Frontal cortex (tissue), 4 donors: ENCODE data around the gene SLC2A10. TPM values are rescaled to one million over a fixed set of nuclear protein-coding genes. Genes with fewer than 3 reads are reported as not detected.

Experiments used
- DNase-seq, 2 donors: peaks; one replicate each; pipeline ENCODE4 v3.0.0; 2012; ENCODE audit warnings: low spot score in 2 of 2
- FAIRE-seq: peaks from 2 replicates; lab custom pipeline; 2012; peaks lifted over from hg19 to GRCh38; lab: Jason Lieb, UNC
- total RNA-seq: library from RNA; depleted of rRNA; stranded (reverse); fragments of >200 nt; gene quantifications from one replicate; pipeline ENCODE4 v1.2.3, GENCODE V29; 2014
- donor health status: control.
- donor health status: control.
- donor health status: control.

The SLC2A10 gene
- total RNA-seq, 1 donor from 2014 or later: 3.7 TPM

DNA sequence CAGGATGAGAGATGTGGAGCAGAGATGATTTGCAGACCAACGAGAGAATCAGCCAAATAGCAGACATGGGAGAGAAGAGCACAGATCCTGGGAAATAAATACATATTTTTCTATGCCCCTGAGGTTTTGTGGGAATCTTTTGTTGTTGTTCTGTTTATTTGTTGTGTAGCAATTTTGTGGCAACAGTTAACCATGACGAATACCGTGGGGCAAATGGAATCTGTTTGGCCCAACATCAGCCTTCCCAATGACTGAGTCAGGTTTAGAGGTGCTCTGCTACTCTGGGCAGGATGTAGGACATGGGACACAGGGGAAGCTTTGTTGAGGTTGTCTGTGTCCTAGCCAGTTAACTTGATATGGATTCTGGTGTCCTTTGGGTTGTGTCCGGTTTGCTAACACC lies 7.9 kb upstream of the SLC2A10 start:
- no peak for FAIRE-seq
- DNase-seq: no peak

DNA sequence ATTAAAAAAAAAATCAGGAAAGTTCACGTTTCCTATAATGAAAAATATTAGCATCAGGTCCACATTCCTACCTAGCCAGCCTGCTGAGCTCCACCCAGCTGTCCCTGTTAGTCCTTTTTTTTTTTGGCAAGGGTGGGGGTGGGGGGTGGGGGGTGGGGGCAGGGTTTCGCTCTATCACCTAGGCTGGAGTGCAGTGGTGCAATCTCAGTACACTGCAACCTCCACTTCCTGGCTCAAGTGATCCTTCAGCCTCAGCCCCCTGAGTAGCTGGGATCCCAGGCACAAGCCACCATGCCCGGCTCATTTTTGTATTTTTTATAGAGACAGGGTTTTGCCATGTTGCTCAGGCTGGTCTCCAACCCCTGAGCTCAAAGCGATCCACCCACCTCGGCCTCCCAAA lies 7.5 kb upstream of the SLC2A10 start:
- FAIRE-seq: no peak

DNA sequence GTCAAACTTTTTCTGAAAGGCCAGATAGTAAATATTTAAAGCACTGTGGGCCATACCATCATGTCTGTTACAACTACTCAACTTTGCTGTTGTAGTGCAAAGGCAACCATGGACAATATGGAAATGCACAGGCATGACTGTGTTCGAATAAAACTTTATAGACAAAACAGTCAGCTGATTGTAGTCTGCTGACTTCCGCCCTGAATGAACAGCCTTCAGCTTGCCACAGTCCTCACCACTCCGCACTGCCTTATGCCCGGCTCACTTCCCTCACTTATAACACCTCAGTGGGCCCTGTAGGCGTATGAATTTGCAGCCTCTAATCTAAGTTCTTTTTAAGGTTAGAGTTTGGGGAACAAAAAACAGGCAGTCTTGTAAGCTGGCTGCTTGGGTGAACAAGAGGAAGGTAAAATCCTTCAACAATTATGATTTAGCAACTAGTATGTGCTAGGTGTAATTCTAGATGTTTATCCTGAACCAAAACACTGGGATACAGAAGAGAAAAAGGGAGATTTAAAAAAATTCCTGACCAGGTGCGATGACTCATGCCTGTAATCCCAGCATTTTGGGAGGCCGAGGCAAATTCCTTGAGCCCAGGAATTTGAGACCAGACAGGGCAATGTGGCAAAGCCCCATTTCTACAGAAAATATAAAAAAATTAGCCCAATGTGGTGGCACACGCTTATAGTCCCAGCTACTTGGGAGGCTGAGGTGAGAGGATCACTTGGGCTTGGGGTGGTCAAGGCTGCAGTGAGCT lies 6.8 kb upstream of the SLC2A10 start:
- no peak for DNase-seq
- FAIRE-seq: no peak

More for the DNA sequence above, 7.5 kb upstream of the SLC2A10 start:
- DNase-seq: no peak

DNA sequence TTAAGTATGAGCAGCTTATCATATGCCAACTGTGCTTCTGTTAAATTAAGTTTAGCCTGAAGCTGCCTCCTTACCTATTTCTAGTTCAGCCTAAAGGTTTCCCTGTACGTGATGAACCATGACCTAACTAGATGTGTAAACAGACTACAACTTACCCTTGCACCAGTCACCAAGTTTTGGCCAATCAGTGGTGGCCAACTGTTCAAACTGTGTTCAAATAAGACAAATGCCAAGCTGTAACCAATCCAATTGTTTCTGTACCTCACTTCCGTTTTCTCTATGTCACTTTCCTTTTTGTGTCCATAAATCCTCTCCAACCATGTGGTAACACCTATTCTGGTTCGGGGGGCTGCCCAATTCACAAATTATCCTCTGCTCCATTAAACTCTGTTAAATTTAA lies 6.0 kb upstream of the SLC2A10 start:
- no peak for DNase-seq
- no peak for FAIRE-seq

DNA sequence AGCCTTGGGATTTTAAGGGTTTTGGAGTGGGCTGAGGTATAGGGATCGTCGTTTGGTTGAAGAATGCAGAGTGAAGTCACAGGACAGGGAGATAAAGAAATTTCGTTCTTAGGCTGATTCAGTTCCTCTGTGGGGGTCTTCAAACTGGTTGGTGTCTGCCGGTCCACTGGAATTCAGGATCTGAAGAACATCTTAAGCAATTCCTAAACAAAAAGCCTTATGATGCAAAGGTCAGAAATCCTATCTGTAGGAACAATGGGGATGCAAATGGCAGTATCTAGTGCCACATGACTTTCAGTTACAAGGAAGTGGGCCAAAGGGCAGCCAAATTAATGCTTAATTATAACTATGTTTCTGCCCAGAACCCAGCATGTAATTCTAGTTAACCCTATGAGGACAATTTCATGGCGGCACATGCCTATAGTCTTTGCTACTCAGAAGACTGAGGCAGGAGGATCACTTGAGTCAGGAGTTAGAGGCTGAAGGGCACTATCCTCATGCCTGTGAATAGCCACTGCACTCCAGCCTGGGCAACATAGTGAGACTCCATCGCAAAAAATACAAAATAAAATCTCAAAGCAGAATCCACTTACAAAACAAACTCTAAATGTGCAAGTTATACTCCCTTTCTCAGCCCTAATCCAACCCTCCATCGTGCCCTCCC lies 4.6 kb upstream of the SLC2A10 start:
- no peak for FAIRE-seq
- DNase-seq: no peak

DNA sequence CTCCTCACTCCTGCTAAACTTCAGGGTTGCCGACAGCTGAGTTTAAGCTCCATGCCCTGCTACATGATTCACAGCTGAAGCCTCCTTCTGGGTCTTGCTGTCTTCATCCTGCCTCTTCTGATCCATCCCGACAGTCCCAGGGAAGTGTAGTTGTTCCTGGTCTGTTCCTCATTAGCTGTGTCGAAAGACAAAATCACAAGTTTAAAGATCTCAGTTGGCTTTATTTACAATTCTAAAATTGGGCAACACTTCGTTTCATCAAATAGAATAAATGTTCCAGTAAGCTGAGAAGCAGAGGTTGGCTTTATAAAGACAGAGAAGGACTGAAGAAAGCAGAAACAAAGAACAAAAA lies 4.1 kb upstream of the SLC2A10 start:
- DNase-seq: no peak
- no peak for FAIRE-seq

DNA sequence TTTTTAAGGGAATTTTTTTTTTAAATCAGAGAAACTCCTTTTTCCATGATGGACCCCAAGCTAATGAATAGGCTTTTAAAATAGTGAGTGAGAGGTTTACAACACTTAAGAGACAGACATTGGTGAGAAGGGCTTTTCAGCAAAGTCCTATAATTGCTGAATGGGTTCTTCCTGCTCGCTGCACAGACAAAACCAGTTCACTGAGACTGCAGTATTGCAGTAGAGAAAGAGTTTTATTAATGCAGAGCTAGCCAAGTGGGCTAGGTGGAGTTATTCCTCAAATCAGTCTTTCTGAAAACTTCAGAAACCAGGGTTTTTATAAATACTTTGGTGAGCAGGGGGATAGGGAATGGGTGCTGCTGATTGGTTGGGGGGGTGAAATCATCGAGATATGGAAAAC lies 3.2 kb upstream of the SLC2A10 start:
- FAIRE-seq (no peak), DNase-seq (no peak)

DNA sequence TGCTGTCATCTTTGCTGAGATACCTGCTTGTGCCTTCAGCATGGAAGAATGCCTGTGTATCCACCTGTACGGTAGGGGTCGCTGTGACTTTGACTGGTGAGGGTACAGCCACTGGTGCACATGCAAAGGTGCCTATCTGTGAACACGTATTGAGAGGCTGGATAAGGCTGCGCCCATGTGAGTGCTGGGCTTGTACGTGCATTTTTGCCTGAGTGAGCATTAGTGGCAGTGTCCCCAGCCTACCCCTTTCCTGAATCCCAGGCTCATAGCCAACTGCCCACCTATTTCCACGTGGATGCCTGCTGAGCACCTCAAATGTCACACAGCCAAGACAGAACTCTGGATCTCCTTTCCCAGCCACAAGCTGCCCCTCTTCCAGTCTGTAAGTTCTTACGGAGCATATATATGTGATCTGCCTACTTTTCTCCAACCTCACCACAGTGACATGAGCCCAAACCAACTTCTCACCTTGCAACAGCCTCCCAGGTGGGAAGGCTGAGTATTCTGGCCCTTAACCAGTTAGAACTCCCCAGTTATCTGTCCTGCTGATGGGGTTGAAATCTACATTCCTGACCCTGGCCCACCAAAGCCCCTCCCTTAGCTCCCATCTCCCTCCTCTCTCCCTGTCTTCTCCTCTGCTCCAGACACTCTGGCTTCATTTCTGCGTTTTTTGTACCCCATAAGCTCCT lies 1.1 kb upstream of the SLC2A10 start:
- no peak for DNase-seq
- FAIRE-seq: no peak

DNA sequence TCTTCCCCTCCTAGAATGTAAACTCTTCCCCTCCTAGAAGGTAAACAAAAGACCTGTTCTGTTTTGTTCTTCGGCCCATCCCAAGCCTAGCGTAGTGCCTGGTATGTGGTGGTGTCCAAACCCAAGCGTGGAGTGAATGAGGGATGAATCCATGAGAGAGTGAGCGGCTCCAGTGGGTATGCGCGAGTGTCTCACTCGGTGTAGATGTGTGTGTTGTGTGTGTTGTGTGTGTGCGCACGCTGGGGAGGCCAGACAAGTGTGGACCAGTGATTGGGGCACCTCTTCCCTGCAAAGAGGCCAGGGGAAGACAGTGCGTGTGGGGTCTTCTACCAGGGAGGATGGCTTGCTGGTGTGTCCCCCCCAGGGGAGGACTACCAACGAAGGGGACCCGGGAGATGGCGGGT lies 392 bp upstream of the SLC2A10 start:
- no peak for FAIRE-seq
- peak in 1 of 2 donors; percentile 26 for DNase-seq

DNA sequence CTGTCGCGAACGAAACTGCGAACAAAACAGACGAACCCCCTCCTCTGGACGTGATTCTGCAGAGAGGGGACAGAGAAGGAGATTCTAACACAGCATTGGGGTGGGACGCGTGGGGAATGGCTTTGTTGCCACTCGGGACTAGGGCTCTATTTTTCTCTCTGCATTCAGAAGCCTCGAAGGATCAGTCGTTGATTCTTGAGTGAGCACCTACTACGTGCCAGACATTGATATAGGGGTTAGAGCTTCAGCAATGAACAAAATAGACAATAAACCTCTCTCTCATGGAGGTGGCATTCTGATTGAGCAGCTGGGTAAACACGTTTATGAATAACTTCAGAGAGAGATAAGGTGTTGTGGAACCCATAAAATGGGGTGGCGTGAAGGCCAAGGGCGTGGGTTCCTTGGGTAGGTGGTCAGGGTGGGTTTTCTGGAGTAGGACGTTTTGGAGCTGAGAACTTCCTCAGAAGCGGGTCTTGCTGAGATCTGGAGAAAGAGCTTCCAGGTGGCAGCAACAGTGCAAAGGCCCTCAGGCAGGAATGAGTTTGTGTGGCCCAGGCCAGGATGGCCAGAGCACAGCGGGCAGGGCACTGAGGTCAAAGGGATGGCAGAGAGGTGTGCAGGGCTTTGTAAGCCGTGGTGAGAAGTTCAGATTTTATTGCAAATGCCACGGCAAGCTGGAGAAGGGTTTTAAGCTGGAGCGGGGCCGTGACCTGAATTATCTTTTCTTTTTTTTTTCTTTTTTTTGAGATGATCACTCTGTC lies 884 bp downstream of the SLC2A10 start:
- no peak for FAIRE-seq
- no peak for DNase-seq

DNA sequence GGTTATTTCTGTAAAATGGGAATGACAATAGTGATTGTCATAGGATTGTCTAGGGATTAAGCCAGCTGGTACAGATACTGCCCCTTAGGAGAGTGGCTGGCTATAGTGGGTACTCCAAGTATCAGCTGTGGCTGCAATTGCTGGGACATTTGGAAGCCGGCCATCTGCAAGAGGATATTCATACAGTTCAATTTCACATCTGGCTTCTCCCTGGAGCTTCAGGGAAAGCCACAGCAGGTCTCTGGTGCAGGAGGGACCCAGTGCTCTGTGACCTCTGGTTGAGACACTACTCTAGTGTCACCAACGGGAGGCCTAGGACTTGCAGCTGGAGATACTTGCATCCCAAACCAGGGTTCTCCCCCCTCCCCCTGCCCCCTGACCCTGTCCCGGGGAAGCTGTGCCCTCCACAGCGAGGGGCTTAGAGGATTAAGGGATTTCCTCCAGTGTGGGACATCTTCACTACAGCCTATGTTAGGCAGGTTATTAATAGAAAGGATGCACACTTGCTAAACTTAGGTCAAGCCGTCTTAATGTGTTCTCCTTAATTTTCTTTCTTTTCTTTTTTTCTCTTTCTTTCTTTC lies 2.7 kb downstream of the SLC2A10 start:
- no peak for FAIRE-seq
- DNase-seq: no peak

DNA sequence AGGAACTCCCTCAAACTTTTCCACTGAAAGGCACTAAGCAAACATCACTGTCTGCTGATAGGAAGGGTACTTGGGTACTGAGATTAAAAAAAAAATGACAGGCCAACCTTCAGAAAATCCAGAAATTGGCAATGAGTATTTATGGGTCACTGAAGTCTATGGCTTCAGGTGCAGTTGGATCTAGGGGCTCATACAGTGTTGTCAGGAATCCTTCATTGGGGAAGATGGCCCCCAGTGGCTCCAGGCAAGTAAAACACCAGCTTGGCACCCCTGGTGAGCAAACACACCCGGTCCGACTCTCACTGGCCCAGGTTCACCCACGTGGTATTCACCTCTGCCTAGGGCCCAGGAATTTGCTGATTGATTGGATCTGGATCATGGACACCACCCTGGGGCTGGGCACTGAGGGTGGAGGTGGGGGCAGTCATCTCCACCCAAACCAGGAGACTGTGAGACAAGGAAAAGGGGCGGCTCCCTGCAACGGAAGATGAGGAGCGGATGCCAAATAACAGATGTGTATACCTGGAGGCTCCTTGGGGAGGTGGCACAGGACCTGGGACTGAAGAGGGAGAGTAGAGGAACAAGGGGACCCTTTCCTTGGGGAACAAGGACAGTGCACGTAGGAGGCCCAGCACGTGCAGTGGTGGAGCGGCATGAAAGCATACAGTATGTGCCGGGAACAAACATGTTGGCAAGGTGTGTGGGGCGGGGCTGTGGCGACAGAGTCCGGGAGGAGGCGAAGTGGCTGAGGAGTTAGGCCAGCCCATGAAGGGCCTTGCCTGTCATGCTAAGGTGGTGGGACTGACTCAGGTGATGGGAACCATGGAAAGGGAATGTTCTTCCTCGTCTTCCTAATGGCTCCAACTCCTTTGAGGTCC lies 4.7 kb downstream of the SLC2A10 start:
- FAIRE-seq (no peak), DNase-seq (no peak)

DNA sequence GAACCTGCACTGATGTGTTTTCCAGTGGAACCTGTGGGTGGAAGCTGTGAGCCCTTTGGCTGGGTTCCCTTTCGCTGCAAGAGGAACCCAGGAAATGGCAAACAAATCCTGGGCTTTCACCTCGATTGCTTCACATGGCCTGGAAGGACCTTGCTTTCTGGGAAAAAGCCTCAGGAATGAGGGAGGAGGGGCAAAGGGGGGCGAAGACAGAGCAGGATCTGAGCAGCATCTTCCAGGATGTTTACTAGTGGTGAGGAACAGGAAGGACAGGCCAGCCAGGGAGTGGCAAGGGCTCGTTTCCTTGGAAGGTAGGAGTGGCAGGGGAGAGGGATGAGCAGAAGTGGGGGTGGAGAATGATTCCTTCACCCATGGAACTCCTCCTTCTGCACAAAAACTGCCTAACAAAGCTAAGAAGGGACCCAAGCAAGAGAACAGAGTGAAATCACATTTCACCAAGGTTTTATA lies 5.9 kb downstream of the SLC2A10 start:
- DNase-seq (no peak), FAIRE-seq (no peak)

DNA sequence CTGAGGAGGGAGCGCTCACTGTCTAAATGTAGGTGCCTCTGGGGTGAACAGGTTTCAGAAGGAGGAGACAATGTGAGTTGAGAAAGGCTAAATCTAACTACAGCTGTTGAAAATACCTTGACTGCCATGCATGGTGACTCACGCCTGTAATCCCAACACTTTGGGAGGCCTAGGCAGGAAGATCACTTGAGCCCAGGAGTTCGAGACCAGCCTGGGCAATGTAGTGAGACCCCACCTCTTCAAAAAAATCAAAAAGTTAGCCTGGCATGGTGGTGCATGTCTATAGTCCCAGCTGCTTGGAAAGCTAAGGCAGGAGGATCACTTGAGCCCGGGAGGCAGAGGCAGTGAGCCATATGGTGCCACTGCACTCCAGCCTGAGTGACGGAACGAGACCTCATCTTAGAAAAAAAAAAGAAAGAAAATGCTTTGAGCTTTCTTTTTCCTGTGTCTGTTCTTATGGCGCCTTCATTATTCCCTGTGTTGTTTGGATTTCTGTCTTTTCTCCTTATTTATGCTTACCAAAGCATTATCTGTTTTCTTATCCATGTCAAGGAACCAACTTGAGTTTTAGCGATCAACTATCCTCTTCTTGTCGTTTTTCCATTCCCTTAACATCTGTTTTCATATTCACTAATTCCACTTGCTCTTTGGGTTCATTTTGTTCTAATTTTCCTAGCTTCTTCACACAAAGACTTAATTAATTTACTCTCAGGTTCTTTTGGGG lies 8.5 kb downstream of the SLC2A10 start:
- no peak for FAIRE-seq
- DNase-seq: no peak

DNA sequence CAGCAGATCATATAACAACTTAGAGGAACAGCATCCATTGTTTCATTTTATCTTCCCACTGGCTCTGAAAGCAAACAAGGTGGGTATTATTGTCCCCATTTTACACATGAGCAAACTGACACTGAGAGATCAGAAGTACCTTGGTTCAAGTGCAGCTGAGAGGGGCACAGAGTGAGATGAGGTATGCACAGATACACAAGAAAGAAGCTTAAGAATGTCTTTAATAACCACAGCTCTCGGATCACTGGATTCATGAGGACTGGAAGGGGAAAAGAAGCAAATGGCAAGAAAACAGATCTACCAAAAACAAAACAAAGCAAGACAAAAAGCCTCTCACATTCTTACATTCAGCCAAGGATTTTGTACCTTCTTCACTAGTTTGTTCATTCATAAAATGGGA lies 10.6 kb downstream of the SLC2A10 start:
- DNase-seq: no peak
- no peak for FAIRE-seq

DNA sequence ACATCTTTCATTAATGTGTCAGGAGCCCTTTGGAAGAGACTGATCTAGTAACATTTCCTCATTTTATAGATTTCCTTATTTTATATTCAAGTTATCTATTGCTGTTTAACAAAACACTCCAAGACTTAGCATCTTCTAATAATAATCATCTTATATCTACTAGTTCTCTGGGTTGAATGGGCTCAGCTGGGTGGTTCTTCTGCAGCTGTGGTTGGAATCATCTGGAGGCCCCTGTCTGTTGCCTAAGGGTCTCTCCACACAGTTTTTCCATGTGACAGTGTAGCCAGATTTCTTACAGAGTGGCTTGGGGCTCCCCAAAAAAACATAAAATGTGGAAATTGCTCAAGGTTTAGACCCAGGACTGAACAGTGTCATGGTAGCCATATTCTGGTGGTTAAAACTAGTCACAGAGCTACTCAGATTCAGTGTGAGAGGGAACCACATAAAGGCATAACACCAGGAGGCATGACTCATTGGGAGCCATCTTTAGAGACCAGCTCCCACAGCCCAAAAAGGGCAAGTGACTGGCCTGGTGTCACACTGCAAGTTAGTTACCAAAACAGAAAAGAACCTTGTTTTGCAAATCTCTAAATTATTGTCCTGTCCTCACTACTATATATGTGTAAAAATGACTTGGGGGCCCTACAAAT lies 11.5 kb downstream of the SLC2A10 start:
- FAIRE-seq: no peak

DNA sequence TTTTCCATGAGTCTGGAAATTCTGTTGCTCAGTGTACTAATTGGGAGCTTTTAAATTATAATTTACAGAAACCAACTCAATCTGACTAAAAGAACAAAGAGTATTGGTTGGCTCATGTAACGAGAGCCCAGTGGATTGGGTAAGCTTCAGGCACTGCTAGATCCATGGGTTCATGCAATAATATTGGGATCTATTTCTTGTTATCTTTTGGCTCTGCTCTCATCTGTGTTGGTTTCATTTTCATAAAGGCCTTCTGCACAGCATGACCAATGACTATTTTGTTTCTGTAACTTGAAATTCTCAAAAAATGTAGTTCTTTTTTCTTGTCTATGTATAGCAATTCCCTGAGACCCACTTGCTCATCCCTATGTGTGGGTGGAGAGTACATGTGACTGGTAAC lies 12.0 kb downstream of the SLC2A10 start:
- DNase-seq (no peak), FAIRE-seq (no peak)

More for the DNA sequence above, 11.5 kb downstream of the SLC2A10 start:
- no peak for DNase-seq

DNA sequence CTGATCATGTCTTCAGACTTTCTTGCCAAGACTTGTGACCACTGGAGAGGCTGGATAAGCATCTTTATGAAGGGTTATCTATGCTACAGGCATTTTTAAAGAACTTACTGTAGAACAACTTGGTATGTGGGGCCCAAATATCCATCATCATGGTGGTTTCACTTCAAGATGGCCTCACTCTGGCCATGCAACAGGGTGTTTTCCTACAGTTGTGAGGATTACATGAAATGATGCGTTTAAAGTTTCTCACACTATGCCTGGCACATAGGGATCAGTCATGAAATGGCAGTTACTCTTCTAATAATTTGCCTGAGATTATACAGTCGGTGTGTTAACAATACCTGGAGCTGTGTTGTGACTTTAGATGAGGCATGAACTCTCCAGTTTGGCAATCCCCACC lies 13.0 kb downstream of the SLC2A10 start:
- FAIRE-seq (no peak), DNase-seq (no peak)
